ENCODE data around the gene PC. TPM values are rescaled to one million over a fixed set of nuclear protein-coding genes. Genes with fewer than 3 reads are reported as not detected.
A peak's percentile ranks its signal among the peaks of the same experiment; 100 is the strongest.
"Not testable (repeated sequence)": the region's sequence is repeated elsewhere in the genome, so short reads cannot be mapped to it uniquely, and the experiment has no call there.

PC gene
- polyA plus RNA-seq, 4 donors = 44.3 to 58.3 (median 53.0) TPM

DNA sequence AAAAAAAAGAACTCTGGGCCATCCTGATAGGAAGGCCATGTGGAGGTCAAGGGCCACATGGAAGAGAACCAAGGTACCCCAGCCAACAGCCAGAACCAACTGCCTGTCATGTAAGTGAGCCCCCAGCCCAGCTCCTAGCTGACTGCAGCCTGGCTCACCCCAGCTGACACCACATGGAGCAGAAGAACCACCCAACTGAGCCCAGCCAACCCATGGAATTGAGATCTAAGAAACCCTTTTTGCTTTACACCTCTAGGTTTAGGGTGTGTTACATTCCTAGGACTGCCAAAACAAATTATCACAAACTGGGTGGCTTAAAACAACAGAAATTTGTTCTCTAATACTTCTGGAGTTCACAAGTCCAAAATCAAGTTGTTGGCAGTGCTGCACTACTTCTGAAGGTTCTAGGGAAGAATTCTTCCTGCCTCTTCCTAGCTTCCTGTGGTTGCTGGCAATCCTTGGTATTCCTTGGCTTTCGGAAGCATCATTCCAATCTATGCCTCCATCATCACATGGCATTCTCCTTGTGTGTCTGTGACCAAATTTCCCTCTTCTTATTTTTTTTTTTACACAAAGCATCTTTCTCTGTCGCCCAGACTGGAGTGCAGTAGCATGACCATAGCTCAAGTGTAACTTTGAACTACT, 21.3 kb upstream of the PC start:
- no peak for DNase-seq (ENCODE audit: low read depth in 4 of 4, low spot score in 2 of 4)

GRCh38 chr11:66978717-66979116, 20.5 kb upstream of the PC start:
- no peak for DNase-seq (ENCODE audit: low read depth in 4 of 4, low spot score in 2 of 4)

DNA sequence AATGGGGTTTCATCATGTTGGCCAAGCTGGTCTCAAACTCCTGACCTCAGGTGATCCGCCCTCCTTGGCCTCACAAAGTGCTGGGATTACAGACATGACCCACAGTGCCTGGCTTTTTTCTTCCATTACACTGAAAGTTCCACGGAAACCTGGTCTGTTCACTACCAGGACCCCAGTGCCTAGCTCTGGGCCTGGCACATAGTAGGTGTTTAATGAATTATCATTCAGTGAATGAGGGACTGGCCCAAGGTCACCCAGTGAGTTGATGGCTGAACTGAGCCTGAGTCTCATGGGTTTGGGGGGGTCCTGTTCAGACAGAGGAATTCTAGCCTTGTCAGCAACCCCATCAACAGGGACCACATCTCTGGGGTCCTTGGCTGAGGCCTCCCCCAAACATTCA, 20.0 kb upstream of the PC start:
- no peak for DNase-seq (ENCODE audit: low read depth in 4 of 4, low spot score in 2 of 4)

DNA sequence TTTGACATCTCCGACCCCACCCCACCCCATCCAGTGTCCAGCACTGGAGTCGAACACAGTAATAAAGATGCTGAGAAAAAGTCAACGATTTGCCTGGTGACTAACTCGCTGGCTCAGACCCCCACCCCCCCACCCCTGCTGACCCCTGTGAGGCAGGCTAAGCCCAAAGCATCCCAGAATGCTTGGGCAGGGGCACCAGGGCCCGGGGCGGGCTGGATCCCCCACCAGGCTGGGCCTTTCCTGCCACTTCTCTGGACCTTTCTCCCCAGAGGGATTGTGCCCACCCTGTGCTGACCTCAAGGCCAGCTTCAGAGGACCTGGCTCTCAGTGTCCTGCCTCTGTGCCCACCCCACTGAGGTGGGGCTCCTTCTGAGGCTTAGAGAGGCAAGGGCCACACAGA, 18.7 kb upstream of the PC start:
- no peak for DNase-seq (ENCODE audit: low read depth in 4 of 4, low spot score in 2 of 4)

GRCh38 chr11:66976028-66976467, 17.9 kb upstream of the PC start:
- DNase-seq (ENCODE audit: low read depth in 4 of 4, low spot score in 2 of 4) = no peak

GRCh38 chr11:66975405-66976027, 17.3 kb upstream of the PC start:
- no peak for DNase-seq (ENCODE audit: low read depth in 4 of 4, low spot score in 2 of 4)

GRCh38 chr11:66974724-66975404, 16.7 kb upstream of the PC start, which contains the start of gene C11orf86:
Gene C11orf86, plus strand, starts transcription at chr11:66975304. Its CDS starts 59 bp downstream, at chr11:66975363.
- no peak for DNase-seq (ENCODE audit: low read depth in 4 of 4, low spot score in 2 of 4)

GRCh38 chr11:66973956-66974580, 15.9 kb upstream of the PC start:
- no peak for DNase-seq (ENCODE audit: low read depth in 4 of 4, low spot score in 2 of 4)

DNA sequence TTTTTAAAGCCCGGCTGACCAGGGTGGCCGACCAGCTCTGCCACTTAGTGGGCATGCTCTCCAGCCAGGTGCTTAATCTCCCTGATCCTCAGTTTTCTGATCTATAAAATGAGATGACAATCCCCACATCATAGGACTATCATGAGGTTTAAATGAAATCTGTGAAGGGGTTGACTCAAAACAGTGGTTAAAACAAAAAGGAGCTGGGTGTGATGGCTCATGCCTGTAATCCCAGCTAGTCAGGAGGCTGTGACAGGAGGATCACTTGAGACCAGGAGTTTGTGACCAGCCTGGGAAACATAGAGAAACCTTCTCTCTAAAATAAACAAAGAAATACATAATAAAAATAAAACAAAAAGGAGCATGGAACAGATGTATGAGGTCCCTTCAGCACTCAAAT, 13.3 kb upstream of the PC start:
- no peak for DNase-seq (ENCODE audit: low read depth in 4 of 4, low spot score in 2 of 4)

GRCh38 chr11:66970807-66971442, 12.7 kb upstream of the PC start:
- DNase-seq (ENCODE audit: low read depth in 4 of 4, low spot score in 2 of 4) = no peak

- DNase-seq (ENCODE audit: low read depth in 4 of 4, low spot score in 2 of 4) = no peak
Observed at GRCh38 chr11:66970371-66970806, 12.2 kb upstream of the PC start.

DNA sequence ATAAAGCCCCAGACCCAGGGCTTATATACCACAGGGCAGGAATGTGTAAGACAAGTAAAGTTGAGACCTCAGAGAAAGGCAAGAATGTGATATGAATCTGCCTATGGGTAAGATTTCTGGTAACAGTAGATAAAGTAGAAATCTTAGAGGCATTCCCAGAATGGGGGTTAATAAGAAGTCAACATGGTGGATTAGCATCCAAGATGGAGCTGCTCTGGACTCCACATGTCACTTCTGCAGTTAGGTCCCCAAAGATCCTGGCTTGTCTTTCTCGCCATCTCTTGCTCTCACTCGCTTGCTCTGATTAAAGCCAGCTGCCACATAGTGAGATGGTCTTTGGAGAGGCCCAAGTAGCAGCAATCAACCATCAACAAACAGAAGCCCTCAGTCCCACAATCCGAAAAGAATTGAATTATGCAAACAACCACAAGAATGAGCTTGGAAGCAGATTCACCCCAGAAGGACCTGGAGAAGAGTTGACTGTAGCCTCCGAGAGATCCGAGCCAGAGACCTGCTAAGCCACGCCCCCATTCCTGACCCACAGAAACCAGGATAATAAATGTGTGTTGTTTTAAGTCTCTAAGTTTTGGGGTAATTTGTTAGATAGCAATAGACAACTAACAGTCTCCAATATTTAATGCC, 11.5 kb upstream of the PC start:
- DNase-seq (ENCODE audit: low read depth in 4 of 4, low spot score in 2 of 4) = no peak

GRCh38 chr11:66967670-66968425, 9.7 kb upstream of the PC start:
- DNase-seq (ENCODE audit: low read depth in 4 of 4, low spot score in 2 of 4) = no peak

GRCh38 chr11:66966351-66966750, 8.2 kb upstream of the PC start:
- no peak for DNase-seq (ENCODE audit: low read depth in 4 of 4, low spot score in 2 of 4)

DNA sequence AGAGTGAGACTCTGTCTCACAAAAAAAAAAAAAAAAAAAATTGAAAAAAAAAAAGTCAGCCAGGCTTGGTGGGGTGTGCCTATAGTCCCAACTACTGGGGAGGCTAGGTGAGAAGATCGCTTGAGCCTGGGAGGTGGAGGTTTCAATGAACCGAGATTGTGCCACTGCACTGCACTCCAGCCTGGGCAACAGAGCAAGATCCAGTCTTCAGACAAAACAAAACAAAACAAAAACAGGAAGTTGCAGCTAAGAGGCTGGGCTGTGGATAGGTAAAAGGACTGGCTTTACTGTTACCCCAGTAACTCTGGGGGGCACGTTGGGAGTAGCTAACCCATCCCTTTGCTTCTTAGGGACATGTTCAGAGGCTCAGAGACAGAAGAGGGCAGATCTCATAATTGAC, 6.3 kb upstream of the PC start:
- DNase-seq (ENCODE audit: low read depth in 4 of 4, low spot score in 2 of 4) = no peak

- DNase-seq (ENCODE audit: low read depth in 4 of 4, low spot score in 2 of 4) = no peak
Observed at GRCh38 chr11:66962801-66963200, 4.6 kb upstream of the PC start.

DNA sequence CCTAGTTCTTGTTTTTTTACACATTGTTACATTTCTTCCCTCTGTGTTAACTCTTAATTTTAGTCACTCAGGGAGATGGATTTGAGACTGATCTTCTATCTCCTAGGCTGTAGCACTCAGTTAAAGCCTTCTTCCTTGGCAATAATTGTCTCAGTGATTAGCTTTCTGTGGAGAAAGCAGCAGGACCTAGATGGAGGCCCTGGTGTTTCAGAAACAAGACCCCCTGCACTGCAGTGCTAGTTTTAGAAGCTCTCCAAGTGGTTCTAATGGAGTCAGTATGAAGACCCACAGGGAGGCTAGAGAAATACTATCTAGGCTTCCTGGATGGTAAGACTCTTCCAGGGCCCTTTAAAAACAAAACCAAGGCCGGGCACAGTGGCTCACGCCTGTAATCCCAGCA, 4.1 kb upstream of the PC start:
- no peak for DNase-seq (ENCODE audit: low read depth in 4 of 4, low spot score in 2 of 4)

DNA sequence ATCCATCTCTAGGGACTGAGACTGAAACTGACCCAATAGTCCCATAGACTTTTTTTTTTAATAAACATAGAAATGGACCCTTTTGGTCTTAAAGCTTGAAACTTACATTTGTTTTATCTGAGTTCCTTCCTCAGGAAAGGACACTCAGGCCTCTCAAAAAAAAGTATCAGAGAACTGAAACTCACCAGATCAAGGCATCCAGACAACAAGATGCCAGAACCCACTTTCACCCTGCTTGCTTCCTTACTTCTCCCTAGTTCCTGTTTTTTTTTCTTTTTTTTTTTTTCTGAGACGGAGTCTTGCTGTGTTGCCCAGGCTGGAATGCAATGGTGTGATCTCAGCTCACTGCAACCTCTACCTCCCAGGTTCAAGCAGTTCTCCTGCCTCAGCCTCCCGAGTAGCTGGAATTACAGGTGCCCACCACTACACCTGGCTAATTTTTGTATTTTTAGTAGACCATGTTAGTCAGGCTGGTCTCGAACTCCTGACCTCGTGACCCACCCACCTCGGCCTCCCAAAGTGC, 3.6 kb upstream of the PC start:
- not testable (repeated sequence) for DNase-seq (ENCODE audit: low read depth in 4 of 4, low spot score in 2 of 4)

DNA sequence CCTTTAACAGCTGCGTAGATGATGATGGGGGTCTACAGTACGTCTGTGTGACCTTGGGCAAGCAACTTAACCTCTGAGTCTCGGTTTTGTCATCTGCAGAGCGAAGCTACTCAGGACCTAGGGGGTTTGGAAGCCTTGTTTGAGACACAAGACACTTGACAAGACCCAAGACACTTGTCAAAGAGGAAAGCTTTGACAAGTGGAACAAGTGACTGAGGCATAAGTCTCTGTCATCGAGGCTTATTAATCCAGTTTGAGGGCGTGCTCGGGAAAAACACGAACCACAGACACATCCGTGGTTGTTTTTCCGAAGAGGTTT, 732 bp upstream of the PC start:
- DNase-seq (ENCODE audit: low read depth in 4 of 4, low spot score in 2 of 4) = no peak

GRCh38 chr11:66957971-66958231, 282 bp downstream of the PC start:
- DNase-seq (ENCODE audit: low read depth in 4 of 4, low spot score in 2 of 4) = peak in 1 of 4 donors; percentile 55

Data from left renal cortex interstitium (tissue), 4 donors.